Right ventricle myocardium superior (tissue), 1 donor: ENCODE data around the gene TTC7B. TPM values are rescaled to one million over a fixed set of nuclear protein-coding genes. Genes with fewer than 3 reads are reported as not detected.

ENCODE experiments used
- ATAC-seq: fragments of 200-7000 bp; cut with Tn5 transposase; one replicate; pipeline ENCODE4 v1.9.1; 2020; ENCODE audit warnings: mild to moderate bottlenecking; ENCODE audit not compliant: poor library complexity
- DNase-seq: peaks from one replicate; pipeline ENCODE4 v3.0.0-alpha.2; 2020
- intact Hi-C: fragments of 100-400 bp; cut with DNase I; formaldehyde crosslinking; loops from one replicate; pipeline ENCODE4 v1.11.2; 2022
- total RNA-seq: library from RNA; stranded (reverse); fragmentation: NEBNext Ultra II Directional; extraction: Animal tissue kit (Norgen Biotek cat#: 25700); gene quantifications from one replicate; pipeline ENCODE4 v1.2.1, GENCODE V29; 2021
- donor health status: DM: no; HTN: yes; CAD: no; lungs with severe emphysema.

Gene TTC7B
- total RNA-seq, 1 donor from 2014 or later = 60.3 TPM

- DNase-seq = no peak
- intact Hi-C loops = no loop called here
- no peak for ATAC-seq
Observed at GRCh38 chr14:90580377-90581335, 235.6 kb downstream of the TTC7B start.

- intact Hi-C loops = loop anchor here (5.0 kb wide), 1 partner anchor 68 kb away; no protein-coding TSS in a partner anchor
- ATAC-seq = no peak
- no peak for DNase-seq
Observed at GRCh38 chr14:90579816-90580215, 236.4 kb downstream of the TTC7B start.

- intact Hi-C loops = loop anchor here (5.0 kb wide), 1 partner anchor 67 kb away; no protein-coding TSS in a partner anchor
- ATAC-seq (no peak), DNase-seq (no peak)
Observed at GRCh38 chr14:90579088-90579487, 237.1 kb downstream of the TTC7B start.

- ATAC-seq = peak; percentile 59
- DNase-seq = peak; percentile 81
Observed at GRCh38 chr14:90578283-90578985, 237.8 kb downstream of the TTC7B start.

GRCh38 chr14:90577661-90578282 lies 238.5 kb downstream of the TTC7B start:
- DNase-seq (peak; percentile 75), ATAC-seq (peak; percentile 49)
- intact Hi-C loops = loop anchor here (5.0 kb wide), 1 partner anchor 65 kb away; no protein-coding TSS in a partner anchor

More at GRCh38 chr14:90578283-90578985, 237.8 kb downstream of the TTC7B start:
- intact Hi-C loops = loop anchor here (5.0 kb wide), 1 partner anchor 66 kb away; no protein-coding TSS in a partner anchor

GRCh38 chr14:90576981-90577660 lies 239.1 kb downstream of the TTC7B start:
- DNase-seq (no peak), ATAC-seq (no peak)
- intact Hi-C loops = loop anchor here (5.0 kb wide), 1 partner anchor 65 kb away; no protein-coding TSS in a partner anchor

GRCh38 chr14:90576581-90576980 lies 239.6 kb downstream of the TTC7B start:
- no peak for ATAC-seq
- no peak for DNase-seq
- intact Hi-C loops = loop anchor here (5.0 kb wide), 1 partner anchor 64 kb away; no protein-coding TSS in a partner anchor

GRCh38 chr14:90575781-90576180 lies 240.4 kb downstream of the TTC7B start:
- DNase-seq (no peak), ATAC-seq (no peak)
- intact Hi-C loops = loop anchor here (5.0 kb wide), 1 partner anchor 63 kb away; no protein-coding TSS in a partner anchor

- intact Hi-C loops = loop anchor here (5.0 kb wide), 1 partner anchor 63 kb away; no protein-coding TSS in a partner anchor
- no peak for DNase-seq
Observed at GRCh38 chr14:90575336-90575735, 240.9 kb downstream of the TTC7B start.

GRCh38 chr14:90574188-90575131 lies 241.8 kb downstream of the TTC7B start:
- ATAC-seq = peak; percentile 83
- intact Hi-C loops = loop anchor here (5.0 kb wide), 1 partner anchor 62 kb away; no protein-coding TSS in a partner anchor
- peak; percentile 80 for DNase-seq

More at GRCh38 chr14:90575336-90575735, 240.9 kb downstream of the TTC7B start:
- ATAC-seq = no peak

GRCh38 chr14:90573385-90574105 lies 242.7 kb downstream of the TTC7B start:
- intact Hi-C loops = no loop called here
- peak; percentile 57 for ATAC-seq
- DNase-seq = peak; percentile 39

- DNase-seq (no peak), ATAC-seq (no peak)
- intact Hi-C loops = no loop called here
Observed at GRCh38 chr14:90572441-90573150, 243.6 kb downstream of the TTC7B start.

GRCh38 chr14:90571149-90571947 lies 244.9 kb downstream of the TTC7B start:
- intact Hi-C loops = no loop called here
- no peak for ATAC-seq
- DNase-seq = no peak

GRCh38 chr14:90570461-90570860 lies 245.8 kb downstream of the TTC7B start:
- DNase-seq = no peak
- ATAC-seq = no peak
- intact Hi-C loops = no loop called here
